Measurements from ENCODE around the gene BEND4.

BEND4 gene

DNA sequence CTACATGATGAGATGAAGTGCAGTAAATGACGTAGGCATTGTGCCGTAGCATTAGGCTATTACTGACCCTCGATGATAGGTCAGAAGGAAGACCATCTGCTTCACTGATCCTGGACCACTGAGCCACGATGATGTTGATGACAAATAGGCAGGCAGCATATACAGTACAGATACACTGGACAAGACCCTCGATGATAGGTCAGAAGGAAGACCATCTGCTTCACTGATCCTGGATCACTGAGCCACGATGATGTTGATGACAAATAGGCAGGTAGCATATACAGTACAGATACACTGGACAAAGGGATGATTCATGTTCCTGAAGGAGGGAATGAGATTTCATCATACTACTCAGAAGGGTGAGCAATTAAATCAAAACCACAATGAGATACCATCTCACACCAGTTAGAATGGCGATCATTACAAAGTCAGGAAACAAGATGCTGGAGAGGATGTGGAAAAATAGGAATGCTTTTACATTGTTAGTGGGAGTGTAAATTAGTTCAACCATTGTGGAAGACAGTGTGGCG lies 50.9 kb downstream of the BEND4 start:
- no peak for DNase-seq

DNA sequence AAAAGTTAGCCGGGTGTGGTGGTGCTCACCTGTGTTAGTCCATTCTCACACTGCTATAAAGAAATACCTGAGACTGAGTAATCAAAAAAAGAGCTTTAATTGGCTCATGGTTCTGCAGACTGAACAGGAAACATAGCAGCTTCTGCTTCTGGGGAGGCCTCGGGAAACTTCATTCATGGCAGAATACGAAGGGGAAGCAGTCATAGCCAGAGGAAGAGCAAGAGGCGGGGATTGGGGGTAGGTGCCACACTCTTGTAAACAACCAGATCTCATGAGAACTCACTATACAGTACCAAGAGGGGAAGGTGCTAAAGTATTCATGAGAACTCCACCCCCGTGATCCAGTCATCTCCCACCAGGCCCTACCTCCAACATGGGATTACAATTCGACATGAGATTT lies 64.1 kb downstream of the BEND4 start:
- DNase-seq: no peak

- no peak for DNase-seq
These were observed 68.6 kb downstream of the BEND4 start for GRCh38 chr4:42083816-42084215.

- no peak for DNase-seq
These were observed 72.1 kb downstream of the BEND4 start for GRCh38 chr4:42080306-42080705.

- no peak for DNase-seq
These were observed 74.2 kb downstream of the BEND4 start for GRCh38 chr4:42078184-42078801.

DNA sequence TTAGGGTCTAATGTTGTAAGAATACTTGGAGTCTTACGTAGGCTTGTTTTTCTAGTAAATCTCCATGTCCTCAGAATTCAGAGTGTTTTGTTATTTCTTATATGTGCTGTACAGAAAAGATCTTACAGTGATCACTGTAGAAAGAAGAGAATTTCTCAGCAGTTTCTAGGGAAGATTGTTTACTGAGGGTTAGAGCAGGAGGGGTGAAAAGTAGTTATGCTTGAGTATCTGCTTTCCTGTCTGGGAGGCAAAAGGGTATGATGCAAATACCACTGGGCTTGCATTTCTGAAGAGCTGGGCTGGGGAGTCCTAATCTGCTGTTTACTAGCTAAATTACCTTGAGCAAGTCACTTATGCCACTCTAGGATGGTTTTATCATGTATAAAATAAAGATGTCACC lies 78.2 kb downstream of the BEND4 start:
- no peak for DNase-seq

- DNase-seq: no peak
These were observed 82.0 kb downstream of the BEND4 start for GRCh38 chr4:42070463-42070862.

DNA sequence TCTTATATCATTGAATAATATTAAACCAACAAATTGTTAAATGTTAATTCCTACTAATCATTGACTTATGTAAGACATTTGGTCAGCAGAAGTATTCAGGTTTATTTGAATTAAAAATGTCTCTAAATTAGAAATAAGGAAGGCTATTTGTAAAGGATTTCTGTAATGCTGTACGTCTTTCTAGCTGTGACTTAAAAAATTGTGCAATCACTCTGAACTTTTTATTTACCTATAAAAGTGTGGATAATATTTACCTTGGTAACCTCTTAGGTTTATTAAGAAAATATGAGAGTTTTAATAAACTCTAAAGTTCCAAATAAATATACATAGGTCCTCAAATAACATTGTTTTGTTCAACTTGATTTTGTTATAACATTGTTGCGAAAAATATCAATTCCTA lies 85.2 kb downstream of the BEND4 start:
- DNase-seq: no peak

- no peak for DNase-seq
These were observed 86.1 kb downstream of the BEND4 start for GRCh38 chr4:42066402-42066801.

All from NCI-H1092 (cell line).